Measurements from ENCODE around the gene APLP2. TPM values are rescaled to one million over a fixed set of nuclear protein-coding genes. Genes with fewer than 3 reads are reported as not detected.

APLP2 gene
- total and polyA plus RNA-seq, 2 of the 13 experiments (the other 11 are each of a cell fraction or from before 2014, with no cell fraction given) = 315 to 594 TPM

DNA sequence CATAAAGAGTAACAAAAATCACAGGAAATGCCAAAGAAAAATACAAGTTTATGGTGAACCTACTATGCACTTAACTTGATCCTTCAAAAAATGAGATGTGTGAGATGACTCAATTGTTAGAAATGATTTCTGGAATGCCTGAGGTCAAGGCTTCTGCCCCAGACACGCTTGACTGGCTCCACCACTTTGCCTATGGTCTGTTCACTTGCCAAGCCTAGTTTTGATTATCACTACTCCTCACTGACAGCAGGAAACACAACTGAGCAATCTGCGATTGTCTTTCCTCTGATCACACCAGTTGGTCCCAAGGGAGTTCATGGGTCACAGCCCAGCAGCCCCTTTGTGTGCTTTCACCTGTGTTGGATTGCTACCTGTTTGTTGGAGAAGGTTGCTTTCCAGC lies 46.5 kb upstream of the APLP2 start (continued):
- TF ChIP-seq, protein P1, sequence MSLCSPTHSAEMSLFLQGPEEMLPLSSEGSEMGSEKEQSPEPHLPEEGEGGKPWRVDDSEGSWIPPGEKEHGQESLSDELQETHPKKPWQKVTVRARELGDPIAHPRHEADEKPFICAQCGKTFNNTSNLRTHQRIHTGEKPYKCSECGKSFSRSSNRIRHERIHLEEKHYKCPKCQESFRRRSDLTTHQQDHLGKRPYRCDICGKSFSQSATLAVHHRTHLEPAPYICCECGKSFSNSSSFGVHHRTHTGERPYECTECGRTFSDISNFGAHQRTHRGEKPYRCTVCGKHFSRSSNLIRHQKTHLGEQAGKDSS (CRISPR knock-in tag; IDR thresholded peaks at IDR 0.05; ENCODE audit: borderline replicate concordance, low read depth) = no peak
- TF ChIP-seq HIVEP1 (CRISPR knock-in tag; IDR thresholded peaks at IDR 0.05) = no peak
- no peak for TF ChIP-seq TBL1XR1 (IDR thresholded peaks at IDR 0.05; ENCODE audit: borderline replicate concordance, low read length, partially characterized antibody)
- peak; percentile 44; the same call in 1 of the 2 replicates for TF ChIP-seq GATAD2A (CRISPR knock-in tag; IDR thresholded peaks at IDR 0.05)
- no peak for TF ChIP-seq CREB1 (IDR thresholded peaks at IDR 0.05)
- no peak for TF ChIP-seq CREB1 (CRISPR knock-in tag; IDR thresholded peaks at IDR 0.05)
- TF ChIP-seq SP1 (IDR thresholded peaks at IDR 0.05) = no peak
- no peak for TF ChIP-seq SP1 (CRISPR knock-in tag; IDR thresholded peaks at IDR 0.05)
- TF ChIP-seq, protein P2, sequence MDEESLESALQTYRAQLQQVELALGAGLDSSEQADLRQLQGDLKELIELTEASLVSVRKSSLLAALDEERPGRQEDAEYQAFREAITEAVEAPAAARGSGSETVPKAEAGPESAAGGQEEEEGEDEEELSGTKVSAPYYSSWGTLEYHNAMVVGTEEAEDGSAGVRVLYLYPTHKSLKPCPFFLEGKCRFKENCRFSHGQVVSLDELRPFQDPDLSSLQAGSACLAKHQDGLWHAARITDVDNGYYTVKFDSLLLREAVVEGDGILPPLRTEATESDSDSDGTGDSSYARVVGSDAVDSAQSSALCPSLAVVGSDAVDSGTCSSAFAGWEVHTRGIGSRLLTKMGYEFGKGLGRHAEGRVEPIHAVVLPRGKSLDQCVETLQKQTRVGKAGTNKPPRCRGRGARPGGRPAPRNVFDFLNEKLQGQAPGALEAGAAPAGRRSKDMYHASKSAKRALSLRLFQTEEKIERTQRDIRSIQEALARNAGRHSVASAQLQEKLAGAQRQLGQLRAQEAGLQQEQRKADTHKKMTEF (CRISPR knock-in tag; IDR thresholded peaks at IDR 0.05) = no peak
- TF ChIP-seq HMG20A (CRISPR knock-in tag; IDR thresholded peaks at IDR 0.05; ENCODE audit: borderline replicate concordance) = peak; percentile 53; the same call in 1 of the 2 replicates
- 0 out of 2 replicates have a peak, but pooled peaks have one; percentile 36 for TF ChIP-seq ERF (CRISPR knock-in tag; IDR thresholded peaks at IDR 0.05)
- TF ChIP-seq FOXA3 (CRISPR knock-in tag; IDR thresholded peaks at IDR 0.05) = peak; percentile 30; the same call in 1 of the 2 replicates
- no peak for TF ChIP-seq FOXO1 (CRISPR knock-in tag; IDR thresholded peaks at IDR 0.05)
- peak; percentile 92 for TF ChIP-seq ZKSCAN1 (IDR thresholded peaks at IDR 0.05; ENCODE audit: low read length)
- peak; percentile 54 for TF ChIP-seq BCL6 (CRISPR knock-in tag; IDR thresholded peaks at IDR 0.05)
- TF ChIP-seq, protein P3, sequence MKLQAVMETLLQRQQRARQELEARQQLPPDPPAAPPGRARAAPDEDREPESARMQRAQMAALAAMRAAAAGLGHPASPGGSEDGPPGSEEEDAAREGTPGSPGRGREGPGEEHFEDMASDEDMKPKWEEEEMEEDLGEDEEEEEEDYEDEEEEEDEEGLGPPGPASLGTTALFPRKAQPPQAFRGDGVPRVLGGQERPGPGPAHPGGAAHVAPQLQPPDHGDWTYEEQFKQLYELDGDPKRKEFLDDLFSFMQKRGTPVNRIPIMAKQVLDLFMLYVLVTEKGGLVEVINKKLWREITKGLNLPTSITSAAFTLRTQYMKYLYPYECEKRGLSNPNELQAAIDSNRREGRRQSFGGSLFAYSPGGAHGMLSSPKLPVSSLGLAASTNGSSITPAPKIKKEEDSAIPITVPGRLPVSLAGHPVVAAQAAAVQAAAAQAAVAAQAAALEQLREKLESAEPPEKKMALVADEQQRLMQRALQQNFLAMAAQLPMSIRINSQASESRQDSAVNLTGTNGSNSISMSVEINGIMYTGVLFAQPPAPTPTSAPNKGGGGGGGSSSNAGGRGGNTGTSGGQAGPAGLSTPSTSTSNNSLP (IDR thresholded peaks at IDR 0.05; ENCODE audit: low read depth, low read length) = 0 out of 2 replicates have a peak, but pooled peaks have one; percentile 13
- peak; percentile 71; the same call in 1 of the 2 replicates for TF ChIP-seq SOX5 (CRISPR knock-in tag; IDR thresholded peaks at IDR 0.05; ENCODE audit: borderline replicate concordance)
- peak; percentile 31; the same call in 1 of the 2 replicates for TF ChIP-seq NR2F2 (IDR thresholded peaks at IDR 0.05; ENCODE audit: borderline replicate concordance, low read depth)

All from HepG2 (cell line).